ENCODE results near the gene GALNT13.

- TF ChIP-seq POLR2AphosphoS5 (IDR thresholded peaks at IDR 0.05; ENCODE audit: low read length), result no peak
- no peak for TF ChIP-seq ESRRA (IDR thresholded peaks at IDR 0.05; ENCODE audit: low read length)
- TF ChIP-seq RAD51 (IDR thresholded peaks at IDR 0.05), result no peak
- no peak for TF ChIP-seq IRF3 (IDR thresholded peaks at IDR 0.05)
- no peak for TF ChIP-seq POLR2A (IDR thresholded peaks at IDR 0.05; ENCODE audit: low read depth, low read length)
- no peak for TF ChIP-seq BCL3 (IDR thresholded peaks at IDR 0.05; ENCODE audit: borderline replicate concordance, insufficient read depth, low read depth, low read length, poor library complexity, severe bottlenecking)
- no peak for TF ChIP-seq EP300 (IDR thresholded peaks at IDR 0.05; ENCODE audit: borderline replicate concordance in 1 of 2, control insufficient read depth in 1 of 2, low read depth in 2 of 2, low read length in 2 of 2)
- no peak for TF ChIP-seq MAX (IDR thresholded peaks at IDR 0.05; ENCODE audit: low read depth, low read length)
- no peak for TF ChIP-seq EZH2 (IDR thresholded peaks at IDR 0.05; ENCODE audit: borderline replicate concordance, control insufficient read depth, low read depth, low read length)
- TF ChIP-seq SRF (IDR thresholded peaks at IDR 0.05; ENCODE audit: low read depth in 2 of 2, low read length in 2 of 2), result no peak
These were observed 520.5 kb downstream of the GALNT13 start for GRCh38 chr2:154392256-154392655.

Data from GM12878 (cell line).